VCaP (cell line): ENCODE measurements around the gene RIN2.

Experiments used
- H3K27ac ChIP-seq: fragments of 450-650 bp; 2 replicates; pipeline ENCODE4 v1.5.1; 2017
- TF ChIP-seq, protein P1 (sequence below): fragments of 450-650 bp; conservative IDR thresholded peaks from 2 replicates; pipeline ENCODE4 v1.5.1; 2017; ENCODE audit warnings: mild to moderate bottlenecking, moderate library complexity

RIN2 gene

DNA sequence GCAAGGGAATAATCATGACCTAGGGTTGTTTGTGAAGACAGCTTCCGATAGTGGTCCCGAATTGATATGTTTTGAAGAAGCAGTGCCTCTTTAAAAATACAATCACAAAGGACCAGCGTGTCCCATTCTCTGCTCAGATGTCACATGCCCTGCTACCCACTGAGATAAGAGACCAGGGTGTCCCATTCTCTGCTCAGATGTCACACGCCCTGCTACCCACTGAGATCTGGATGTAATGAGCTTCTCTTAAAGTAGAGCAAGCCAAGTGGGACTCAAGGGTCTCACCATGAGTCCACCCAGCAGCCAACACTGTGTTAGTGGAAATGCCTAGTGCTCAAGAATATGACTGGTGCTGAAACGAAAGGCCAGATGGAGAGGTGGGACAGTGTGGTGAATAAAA, 22.2 kb downstream of the RIN2 start:
- TF ChIP-seq, protein P1, sequence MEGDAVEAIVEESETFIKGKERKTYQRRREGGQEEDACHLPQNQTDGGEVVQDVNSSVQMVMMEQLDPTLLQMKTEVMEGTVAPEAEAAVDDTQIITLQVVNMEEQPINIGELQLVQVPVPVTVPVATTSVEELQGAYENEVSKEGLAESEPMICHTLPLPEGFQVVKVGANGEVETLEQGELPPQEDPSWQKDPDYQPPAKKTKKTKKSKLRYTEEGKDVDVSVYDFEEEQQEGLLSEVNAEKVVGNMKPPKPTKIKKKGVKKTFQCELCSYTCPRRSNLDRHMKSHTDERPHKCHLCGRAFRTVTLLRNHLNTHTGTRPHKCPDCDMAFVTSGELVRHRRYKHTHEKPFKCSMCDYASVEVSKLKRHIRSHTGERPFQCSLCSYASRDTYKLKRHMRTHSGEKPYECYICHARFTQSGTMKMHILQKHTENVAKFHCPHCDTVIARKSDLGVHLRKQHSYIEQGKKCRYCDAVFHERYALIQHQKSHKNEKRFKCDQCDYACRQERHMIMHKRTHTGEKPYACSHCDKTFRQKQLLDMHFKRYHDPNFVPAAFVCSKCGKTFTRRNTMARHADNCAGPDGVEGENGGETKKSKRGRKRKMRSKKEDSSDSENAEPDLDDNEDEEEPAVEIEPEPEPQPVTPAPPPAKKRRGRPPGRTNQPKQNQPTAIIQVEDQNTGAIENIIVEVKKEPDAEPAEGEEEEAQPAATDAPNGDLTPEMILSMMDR = no peak
- H3K27ac ChIP-seq = no peak overlapping the region

DNA sequence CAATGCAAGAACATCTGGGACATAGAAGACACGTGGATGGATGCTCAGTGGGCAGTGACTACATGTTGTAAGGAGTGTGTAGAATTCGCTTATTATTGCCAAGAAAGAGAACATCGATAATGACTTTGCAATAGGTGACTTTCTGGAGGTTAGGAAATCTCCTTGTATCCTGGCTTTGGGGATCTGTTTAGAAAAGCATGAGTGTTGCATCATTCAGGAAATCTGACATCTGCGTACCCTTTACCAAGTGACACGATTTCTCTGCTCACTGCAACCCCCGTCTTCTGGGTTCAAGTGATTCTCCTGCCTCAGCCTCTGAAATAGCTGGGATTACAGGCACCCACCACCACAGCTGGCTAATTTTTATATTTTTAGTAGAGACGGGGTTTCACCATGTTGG, 23.2 kb downstream of the RIN2 start:
- H3K27ac ChIP-seq = no peak overlapping the region
- TF ChIP-seq, protein P1 = no peak

DNA sequence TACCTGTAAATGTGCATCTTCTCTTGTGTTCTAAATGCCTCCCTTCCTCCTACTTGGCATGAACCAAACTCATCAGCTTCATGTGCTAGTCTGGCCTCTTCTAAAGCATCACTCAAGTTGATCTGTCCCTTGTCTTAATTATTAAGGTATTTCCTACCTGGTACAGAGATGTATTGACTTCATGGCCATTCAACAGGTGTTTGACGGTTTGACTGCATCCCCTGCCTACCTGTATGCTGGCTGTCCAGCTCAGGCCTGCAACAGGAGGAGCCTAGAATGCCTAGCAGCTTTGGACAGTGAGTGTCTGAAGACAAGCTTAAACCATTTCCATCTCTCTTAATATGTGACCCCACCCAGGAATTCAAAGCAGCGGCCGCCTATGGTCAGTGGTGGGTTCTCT, 24.6 kb downstream of the RIN2 start:
- TF ChIP-seq, protein P1 = no peak
- peak overlapping the region; percentile 90; the same call in 1 of the 2 replicates for H3K27ac ChIP-seq

DNA sequence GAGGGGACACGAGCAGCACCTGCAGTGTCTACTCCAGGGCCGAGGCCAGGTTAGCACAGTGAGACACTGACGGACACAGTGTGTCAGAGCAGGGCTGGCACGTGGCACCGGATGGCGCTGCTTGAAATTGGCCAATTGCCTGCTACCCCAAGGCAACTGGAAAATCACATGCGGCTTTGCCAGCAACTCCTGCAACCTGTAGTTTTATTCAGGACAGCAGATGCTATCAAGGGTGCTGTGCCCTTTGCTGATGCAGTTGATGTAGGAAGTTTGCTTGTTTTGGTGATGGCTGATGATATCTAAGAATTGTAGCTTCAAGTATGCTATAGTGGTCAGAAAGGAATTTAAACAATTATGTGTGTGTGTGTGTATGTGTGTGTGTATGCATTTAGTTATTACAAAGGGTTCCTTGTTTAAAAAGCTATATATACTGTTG, 25.9 kb downstream of the RIN2 start:
- H3K27ac ChIP-seq = peak overlapping the region; percentile 90
- TF ChIP-seq, protein P1 = no peak

DNA sequence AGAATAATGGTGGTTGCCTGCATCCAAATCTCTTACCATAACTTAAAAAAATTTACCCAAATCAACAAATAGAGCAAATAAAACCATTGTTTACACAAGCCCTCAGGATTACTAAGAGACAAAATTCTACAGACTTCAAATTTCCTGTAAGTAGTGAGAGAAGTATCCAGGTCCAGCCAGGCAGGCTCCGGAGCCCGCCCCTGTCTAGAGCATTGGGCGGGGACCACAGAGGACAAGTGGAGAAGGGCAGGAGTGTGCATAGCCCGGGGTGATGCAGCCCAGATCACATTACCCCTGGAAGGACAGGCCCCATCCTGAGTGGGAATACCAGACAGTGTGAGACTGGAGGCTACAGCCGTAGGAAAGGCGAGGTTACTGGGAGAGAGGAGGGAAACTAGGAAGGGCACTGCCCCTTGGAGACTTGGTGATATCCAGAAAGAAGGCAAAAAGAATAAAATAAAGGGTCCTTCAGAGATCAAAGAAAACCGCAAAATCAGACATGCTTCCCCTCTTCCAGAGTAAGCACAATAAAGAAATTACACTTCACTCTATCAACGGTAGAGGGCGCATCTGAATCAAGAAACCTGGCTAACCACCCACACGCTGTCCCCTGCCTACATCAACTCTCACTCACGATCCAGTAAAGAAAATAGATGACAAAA, 26.6 kb downstream of the RIN2 start:
- H3K27ac ChIP-seq = peak overlapping the region; percentile 90
- TF ChIP-seq, protein P1 = peak; percentile 83

DNA sequence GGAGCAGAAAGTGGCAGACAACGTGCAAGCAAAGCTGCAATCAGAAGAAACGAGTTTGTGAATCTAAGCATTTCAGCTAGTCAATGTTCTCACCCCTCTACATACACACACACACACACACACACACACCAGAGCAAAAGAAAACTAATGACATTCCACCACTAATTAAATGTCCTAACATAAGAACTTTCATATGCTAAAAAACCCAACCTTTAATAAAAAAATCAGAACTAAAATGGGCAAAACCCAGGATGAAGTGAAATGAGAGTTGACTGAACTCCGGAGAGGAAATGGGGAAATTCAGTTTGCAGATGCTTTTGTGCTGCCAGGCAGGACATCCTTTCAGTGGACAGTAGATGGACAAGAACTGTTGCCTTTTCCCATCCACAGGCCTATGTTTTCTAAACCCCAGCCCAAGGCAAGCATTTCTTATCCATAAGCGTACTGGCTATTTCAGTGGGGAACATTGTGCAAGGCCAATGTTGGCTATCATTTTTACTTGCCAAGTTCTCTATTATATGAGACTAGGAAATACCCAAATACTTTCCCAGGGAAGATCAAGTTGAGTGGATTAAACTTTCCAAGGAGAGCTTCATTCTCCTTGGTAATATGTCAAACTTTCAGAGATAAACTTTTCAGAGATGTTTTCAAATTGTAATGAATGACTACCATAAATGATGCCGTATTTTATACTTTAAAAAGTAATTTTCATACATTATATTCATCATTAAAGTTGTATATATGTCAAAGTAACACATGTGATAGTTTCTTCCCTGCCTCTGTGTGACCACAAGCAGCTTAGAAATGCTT, 27.3 kb downstream of the RIN2 start:
- TF ChIP-seq, protein P1 = peak; percentile 43
- peak overlapping the region; percentile 90 for H3K27ac ChIP-seq

DNA sequence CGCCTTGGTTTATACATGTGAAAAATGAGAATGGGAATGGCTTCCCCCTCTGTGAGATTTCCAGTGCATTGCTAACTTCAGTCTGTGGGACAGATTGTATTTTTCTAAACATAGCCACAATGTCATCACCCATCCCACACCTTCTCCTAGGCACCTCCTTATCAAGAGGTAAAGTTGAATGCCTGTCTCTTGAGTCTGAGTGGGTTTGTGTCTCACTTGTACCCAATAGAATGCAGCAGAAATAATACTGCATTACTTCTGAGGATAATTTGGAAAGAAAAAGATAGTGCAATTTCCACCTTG, 27.9 kb downstream of the RIN2 start:
- TF ChIP-seq, protein P1 = no peak

More for the DNA sequence above, 27.9 kb downstream of the RIN2 start:
- H3K27ac ChIP-seq = peak overlapping the region; percentile 90
